Stimulated activated CD4-positive, alpha-beta T cell treated with anti-CD3 and anti-CD28 coated beads, Interleukin-15, amount 100 ng/mL, for 48 hours (primary cell): ENCODE measurements around the gene KCNJ4.

Experiments
- DNase-seq, 2 donors: peaks; one replicate each; pipeline ENCODE4 v3.0.0-alpha.2; 2020; ENCODE audit warnings: low read depth in 2 of 2

KCNJ4 gene

DNA sequence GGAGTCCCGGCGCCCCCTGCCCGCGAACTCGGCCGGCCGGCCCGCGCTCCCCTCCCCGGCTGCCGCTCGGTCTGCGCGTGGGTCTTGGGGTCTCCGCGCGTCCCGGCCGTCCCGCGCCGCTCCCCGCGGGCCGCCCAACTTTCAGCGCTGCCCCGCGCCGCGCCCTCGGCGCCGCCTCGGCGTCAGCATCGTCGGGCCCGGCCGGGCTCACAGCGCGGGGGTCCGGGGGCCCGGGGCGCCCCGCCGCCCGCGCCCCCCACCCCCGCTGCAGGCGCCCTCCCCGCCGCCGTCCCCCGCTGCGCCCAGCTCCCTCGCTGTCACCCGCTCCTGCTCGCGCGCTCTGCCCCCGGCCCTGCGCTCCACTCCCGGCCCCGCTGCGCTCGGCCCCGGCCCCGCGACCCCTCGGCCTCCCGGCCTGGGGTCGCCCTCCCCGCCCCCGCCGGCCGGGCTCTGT lies at the start of gene KCNJ4:
KCNJ4 (minus strand) TSS at position 124 of the 454 bp plus-strand sequence. CDS start 27,067 bp downstream, outside the sequence.
- DNase-seq: no peak

DNA sequence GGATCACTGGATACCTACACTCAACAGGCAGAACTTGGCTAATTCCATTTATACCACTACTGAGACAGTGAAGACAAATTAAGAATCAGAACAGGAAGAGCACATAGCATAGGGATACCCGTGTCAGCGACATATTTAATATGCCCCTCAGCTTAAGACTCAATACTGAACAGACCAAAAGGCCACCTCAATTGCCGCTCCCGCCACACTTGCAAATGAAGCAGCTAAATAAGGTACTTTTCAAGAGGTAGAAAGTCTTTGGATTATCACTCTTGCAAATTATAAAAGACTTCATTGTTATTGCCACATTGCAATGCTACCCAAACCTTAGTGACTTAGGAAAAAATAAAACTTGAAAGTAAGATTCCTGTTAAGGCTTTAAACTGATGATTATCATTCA lies 48.0 kb upstream of the KCNJ4 start:
- DNase-seq: no peak

DNA sequence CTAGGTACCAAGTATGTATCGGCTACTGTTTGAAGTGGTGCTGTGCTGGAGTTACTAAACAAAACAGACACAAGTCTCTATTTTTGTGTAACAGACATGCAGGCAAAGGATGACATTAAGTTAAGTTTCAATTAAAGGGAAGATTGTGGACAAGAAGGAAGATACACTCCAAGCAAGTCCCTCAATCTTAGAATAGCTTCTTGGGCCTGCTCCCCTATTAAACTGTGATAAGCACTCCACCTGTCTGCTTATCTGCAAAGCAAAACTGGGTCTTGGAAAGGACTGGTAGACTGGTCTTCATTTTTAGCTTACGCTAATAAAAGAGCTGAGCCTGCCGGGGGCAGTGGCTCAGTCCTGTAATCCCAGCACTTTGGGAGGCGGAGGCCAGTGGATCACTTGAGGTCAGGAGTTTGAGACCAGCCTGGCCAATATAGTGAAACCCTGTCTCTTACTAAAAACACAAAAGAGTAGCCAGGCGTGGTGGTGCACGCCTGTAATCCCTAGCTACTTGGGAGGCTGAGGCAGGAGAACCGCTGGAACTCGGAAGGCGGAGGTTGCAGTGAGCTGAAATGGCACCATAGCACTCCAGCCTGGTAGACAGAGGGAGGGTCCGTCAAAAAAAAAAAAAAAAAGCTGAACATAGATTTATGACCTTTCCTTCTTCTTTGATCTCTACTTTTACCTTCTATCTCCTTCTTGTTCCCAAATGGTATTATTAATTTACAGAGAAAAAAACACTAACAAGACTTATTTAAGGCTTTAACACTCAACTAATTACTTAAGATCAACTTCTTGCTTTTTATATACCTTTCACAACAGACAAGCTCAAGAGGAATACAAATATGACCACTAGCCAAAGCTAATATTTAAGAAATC lies 47.0 kb upstream of the KCNJ4 start:
- no peak for DNase-seq

DNA sequence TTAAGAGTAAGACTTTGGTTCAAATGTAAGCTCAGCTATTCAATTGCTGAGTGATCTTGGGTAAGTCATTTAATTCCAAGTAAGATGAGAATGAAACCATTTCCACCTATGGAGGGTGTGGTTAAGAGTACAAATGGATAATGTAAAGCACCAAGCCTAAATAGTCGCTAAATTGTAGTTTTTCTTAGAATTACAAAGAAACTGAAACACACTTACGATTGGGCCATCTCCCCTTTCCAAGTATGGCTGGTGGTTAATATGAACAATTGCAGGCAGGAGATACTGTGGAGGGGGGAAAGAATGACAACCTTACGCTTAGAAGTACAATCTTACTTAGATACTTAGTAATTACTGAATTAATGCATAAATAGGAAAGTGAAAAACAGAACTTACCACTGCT lies 42.9 kb upstream of the KCNJ4 start:
- DNase-seq: no peak

DNA sequence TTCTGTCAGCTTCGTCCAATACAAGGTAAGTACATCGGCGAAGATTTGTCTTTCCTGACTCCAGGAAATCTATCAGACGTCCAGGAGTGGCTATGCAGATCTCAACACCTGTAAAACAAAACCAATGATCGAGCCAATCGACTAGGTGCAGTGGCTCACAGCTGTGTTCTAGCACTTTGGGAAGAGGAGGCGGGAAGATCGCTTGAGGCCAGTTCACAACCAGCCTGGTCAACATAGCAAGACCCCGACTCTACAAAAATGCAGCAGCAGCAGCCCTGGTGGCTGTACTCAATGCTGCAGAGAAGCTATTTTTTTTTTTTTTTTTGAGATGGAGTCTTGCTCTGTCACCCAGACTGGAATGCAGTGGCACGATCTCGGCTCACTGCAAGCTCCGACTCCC lies 39.9 kb upstream of the KCNJ4 start:
- no peak for DNase-seq

DNA sequence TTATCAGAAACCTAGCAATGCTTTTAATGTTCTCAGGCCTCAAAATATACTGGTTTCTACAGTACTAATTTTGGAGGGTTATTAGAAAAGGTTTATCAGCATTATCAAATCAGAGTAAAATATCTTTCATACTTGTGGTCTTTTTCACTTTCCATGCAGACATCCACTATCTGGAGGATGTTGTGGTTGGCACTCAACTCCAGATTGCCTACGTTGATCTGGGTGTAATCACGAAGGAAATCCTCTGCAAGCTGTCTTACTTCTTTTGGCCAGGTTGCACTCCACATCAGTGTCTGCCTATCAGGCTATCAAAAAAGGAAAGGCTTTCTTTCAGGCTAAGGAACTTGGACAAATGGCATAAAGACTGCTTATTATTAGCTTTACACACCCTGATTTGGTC lies 39.5 kb upstream of the KCNJ4 start:
- DNase-seq: no peak

DNA sequence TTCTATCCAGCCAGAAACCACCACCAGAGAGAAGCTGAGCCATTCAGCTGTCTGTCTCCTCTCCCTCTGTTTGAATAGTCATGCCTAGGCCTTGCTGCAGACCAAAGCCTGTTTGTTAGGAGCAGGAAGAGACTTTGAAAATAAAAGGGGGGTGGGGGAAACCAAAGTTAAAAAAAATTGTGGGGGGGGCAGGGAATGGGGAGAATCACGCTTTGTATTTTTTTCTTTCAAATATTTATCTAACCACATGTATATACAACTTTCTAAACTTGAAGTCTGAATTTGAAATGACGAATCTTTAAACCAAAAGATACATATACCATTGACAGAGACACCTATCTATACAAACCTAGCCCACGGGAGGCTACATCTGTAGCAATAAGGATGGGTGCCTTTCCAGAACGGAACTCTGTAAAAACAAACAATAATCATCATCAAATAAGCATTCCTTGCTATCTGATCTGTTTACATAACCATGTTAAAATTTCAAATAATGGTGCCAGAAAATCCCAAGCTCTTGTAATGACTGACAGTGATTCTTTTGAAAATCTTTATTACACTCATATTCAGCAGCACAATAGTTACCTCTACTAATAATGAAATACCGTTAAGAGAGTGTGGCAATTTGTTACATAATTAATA lies 36.8 kb upstream of the KCNJ4 start:
- DNase-seq: no peak

DNA sequence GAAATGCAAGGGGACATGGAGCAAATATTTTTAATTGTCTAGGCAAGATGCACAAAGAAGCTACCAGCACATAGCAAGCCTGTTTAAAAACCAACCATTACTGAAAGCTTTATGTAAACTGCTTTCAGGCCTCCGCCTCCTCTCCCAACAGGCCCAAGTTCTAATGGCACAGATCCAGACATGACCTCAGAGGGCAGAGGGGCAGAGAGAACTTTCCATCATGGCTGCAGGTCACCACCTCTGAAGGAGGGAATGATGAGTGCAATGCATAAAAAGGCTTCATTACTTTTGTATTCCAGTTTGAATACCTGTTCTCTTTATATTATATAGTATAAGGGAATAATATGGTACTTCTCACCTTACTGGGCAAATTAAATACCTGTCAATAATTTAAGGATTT lies 35.9 kb upstream of the KCNJ4 start:
- no peak for DNase-seq

DNA sequence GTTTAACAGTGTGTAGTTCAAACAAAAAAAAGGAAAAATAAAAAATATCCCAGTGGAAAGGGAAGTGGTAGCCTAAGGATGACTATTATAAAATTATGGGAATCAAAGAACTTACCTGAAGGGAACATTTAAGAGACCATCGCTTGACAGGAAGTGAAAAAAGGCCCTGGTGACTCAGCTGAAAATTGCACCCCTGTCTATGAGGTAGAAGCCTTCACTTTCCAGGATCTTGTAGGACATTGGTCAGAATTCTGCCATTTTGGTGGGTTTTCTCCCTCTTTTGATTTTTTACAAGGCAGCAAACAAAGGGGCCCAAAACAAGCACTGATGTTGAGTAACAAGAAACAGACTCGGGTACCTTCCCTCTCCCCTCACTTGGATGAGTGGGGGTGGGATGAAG lies 35.5 kb upstream of the KCNJ4 start:
- DNase-seq: no peak

DNA sequence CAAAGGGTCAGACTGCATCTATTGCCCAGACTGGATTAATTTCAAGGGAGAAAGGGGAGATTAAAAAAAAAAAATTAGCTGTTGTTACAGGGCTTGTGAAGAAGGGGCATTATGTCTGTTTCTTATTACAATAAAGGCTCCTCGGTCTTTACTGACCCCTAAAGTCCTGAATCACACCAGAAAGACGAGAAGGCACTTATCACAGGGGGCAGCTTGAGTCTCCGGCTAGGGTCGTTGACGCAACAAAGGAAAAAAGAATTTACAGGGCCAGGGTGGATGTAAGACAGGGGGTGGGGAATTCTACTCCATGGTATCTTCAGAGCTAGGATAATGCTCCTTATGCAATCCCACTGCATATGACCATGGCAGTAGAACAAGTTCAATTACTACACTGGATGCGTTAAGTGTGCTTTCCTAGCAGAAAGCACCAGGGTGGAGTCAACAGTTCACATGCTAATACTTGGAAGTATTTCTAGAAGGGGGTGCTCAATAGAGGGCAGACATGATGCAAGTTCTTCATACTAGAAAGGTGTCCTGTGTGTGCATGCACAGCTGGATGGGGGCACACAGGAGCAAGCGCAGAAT lies 34.7 kb upstream of the KCNJ4 start:
- no peak for DNase-seq

DNA sequence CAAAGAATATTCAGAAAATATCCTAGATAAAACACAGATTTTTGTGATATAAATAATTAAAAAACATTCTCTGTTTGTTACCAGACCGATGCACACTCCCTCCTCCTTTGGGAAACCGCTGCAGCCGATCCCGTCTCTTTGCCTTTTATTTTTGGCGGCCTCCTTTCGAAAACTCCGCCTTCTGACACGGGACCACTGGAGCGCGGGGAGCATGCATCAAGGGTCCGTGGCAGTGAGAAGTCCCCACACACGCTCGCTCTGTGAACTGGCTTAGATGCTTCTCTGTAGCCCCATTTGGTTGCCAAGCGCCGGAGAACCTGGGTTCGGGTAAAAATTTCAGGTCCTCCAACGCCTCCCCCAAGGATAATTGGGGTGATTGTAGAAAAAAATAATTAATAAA lies 34.1 kb upstream of the KCNJ4 start:
- DNase-seq: no peak

DNA sequence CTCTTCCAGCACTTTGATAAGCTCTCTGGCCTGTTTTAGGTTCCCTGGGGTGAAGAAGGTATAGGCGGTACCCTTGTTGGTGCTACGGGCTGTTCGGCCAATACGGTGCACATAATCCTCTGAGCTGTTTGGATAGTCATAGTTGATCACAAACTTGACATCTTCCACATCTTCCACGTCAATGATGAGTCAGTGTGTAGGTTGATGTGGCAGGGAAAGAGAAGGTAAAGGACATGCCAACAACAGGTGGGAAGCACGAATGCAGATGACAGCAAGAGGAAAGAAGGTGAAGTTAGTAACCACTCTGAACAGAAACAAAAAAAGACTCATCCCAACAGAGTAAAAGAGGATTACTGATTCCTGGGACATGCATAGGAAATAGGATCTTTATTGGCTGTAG lies 32.9 kb upstream of the KCNJ4 start:
- no peak for DNase-seq

DNA sequence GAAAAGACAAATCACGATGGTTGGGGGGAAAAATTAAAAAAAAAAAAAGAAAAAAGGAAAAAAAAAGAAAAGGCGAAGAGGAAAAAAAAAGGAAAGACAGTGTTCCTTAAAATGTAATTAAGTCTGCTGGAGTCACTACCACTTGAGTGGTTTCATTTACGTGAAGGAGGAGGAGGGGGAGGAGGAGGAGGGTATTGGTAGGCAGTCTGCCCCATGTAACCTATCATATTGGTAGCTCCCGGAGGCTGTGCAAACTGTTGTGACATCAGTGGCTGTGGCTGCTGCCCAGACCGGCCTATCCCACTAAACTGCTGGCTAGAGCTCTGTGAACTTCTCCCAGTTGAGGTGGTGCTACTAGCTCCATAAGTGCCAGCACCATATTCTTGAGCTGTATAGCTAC lies 30.8 kb upstream of the KCNJ4 start:
- no peak for DNase-seq

DNA sequence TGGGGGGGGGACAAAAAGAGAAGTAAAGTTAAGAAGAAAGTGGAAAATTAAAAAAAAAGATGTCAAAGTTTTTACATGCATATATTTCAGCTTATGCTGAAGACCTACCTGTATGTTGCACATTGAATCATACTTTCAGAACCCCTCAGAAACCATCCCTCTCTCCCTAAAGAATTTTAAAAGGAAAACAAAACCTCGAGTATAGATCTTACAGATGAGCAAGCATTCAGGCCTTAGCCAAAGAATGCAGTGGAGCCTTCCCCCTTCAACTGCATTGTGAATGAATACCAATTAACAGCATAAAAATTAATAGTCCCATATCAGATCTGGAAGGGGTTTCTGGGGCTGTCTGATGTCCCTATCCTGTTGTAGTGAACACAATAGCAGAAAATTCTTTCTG lies 29.2 kb upstream of the KCNJ4 start:
- no peak for DNase-seq

DNA sequence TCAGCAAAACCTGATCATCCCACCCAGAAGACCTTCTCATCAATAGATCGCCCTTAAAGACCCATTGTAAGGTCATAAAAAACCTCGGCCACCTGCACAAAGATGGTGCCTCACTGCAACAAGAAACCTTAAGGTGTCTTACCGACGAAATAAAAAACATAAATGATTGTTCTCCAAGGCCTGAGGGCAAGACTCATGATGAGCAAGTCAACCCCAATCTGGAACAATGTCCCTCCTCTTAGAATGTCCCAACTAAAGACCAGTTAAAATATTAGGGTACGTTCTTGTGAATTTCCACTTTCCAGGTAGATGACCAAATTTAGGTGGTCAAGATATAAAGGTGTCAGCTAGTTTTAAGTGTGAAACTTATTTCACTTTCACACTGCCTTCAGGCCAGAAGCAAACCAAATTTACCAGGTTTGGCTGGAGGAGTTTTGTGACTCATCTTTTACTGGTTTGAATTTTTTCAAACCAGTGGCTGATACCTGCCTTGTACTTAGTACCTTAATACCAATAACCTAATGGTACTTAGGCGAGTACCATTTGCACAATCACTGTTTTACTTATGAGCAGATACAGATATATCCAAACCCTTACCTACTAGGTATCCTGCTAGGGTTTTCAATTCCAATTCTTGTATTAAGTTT lies 27.8 kb upstream of the KCNJ4 start:
- no peak for DNase-seq

DNA sequence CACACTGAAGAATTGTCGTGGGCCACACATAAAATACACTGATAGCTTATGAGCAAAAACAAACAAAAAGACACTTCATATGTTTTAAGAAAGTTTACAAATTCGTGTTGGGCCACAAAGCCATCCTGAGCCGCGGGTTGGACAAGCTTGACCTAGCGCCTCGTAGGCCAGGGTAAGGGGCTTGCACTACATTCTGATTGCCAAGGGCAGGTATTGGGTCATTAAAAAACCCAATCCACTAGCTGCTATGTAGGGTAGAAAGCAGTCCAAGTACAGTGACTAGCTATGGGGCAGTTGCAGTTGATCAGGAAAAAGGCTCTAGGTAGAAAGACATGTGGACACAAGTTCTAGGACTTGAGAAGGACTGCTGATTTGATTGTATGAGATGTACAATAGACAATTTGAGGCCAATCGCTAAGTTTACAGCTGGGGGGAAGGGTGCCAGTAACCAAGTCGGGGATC lies 26.9 kb upstream of the KCNJ4 start:
- DNase-seq: no peak

DNA sequence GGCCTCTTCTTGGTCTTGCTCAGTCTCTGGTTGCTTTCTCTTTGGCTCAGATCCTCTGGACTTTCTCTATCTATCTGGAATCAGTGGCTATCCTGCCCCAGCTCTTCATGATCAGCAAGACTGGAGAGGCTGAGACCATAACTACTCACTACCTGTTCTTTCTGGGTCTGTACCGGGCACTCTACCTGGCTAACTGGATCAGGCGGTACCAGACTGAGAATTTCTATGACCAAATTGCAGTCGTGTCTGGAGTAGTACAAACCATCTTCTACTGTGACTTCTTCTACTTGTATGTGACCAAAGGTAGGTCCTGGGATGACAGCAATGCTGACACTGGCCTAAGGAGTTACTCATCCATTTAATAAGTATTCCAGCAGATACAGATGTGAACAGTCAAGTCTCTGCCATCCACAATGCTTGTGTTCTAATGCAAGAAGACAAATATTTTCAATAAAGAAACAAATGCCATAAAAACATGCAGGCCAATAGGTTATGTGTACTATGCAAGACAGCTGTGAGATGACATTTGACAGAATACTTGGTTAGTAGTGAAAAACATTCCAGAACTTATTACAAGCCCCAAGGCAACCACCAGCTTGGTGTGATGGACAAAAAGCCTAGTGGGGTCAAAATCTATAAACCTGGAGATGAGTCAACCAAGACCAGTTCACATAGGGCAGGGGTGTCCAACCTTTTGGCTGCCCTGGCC lies 26.3 kb upstream of the KCNJ4 start:
- DNase-seq: no peak

DNA sequence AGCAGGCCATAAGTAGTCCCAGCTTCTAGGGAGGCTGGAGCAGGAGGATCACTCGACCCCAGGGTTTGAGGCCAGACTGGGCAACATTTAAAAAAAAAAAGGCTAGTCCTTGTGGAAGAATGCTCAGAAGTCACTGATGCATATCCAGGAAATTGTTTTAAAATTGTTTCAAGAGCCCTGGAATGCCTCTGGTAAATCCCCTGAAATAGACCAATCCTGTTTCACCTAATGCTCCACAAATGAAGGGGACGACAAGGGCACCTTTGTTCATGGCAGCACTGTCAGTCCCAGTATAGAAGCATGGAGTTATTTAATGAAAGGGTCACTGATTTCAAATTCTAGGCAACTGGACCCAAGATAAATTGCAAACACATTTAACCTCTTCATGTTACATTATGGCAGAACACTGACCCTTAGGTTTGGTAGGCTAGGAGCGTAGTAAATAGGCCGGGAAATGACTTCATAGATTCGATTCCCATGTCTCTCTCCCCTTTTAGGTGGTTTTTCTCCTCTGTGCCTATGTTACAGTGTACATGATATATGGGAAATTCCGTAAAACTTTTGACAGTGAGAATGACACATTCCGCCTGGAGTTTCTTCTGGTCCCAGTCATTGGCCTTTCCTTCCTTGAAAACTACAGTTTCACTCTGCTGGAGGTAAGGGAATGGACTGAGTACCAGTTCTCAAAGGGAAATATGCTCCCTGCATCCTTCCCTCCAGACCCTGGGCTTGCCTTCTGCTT lies 24.3 kb upstream of the KCNJ4 start:
- DNase-seq: no peak

DNA sequence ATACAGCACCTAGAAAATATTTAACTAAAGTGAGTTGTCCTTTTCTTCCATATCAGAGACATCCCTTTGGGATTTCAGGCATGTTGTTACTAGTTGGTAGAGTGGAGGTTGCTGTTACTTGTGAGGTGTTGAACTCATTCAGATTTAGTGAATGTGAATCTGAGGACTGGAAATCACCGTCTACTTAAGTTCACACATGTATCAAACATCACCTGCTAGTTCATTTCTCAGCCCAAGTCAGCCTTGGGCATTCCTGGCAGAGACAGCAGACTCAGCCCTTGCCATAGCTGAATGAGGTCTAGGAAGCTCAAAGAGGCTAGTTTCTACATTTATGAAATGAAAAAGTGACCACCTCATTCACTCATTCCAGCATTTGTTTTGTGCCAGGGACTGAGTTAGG lies 22.6 kb upstream of the KCNJ4 start:
- DNase-seq: no peak

DNA sequence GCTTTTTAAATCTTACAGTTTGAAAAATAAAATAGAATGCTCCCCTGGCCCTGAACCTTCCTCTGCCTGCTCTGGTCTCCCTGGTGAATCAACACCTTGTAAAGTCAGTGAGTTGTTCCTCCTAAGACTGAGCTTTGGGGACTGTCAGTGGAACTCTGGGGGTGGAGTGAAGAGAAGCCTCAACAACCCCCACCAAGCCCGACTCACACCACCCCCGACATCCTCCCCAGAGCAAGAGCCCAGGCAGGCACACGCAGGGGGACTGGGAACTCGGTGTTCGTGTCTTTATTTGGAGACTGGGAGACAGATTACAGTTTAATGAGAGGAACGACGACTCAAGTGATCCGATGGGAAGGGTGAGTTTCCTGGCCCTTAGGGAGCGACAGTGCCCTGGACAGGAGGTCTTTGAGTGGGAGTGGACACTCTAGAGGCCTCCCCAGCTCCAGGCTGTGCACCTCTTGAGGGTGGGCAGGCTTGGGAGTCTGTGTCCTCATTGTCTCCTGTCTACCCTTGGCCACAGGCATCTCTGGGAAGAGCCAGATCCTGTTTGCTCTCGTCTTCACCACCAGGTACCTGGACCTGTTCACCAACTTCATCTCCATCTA lies 19.1 kb upstream of the KCNJ4 start:
- DNase-seq: no peak

DNA sequence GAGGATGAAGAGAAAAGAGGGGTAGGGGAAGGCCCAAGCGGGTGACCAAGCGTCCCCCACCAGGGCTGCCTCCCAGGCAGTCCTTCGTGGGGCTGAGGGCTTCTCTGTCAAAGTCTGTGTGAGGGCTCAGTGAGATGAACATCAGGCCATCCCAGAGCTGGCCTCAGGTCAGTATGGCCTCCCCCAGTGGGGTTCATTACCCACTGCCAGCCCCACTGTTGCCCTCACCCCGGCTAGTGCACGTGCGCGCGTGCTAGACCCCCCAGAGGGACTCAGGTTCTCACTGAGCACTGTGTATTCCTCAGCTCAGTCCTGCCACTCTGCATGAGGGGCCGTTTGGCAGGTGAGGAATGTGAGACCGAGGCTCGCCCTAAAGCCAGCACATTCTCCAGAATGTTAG lies 16.2 kb upstream of the KCNJ4 start:
- DNase-seq: no peak
